HCT116 (cell line): ENCODE results near the gene RCOR2. TPM values are rescaled to one million over a fixed set of nuclear protein-coding genes. Genes with fewer than 3 reads are reported as not detected.

ENCODE experiments used
- total RNA-seq: library from RNA; stranded (reverse); gene quantifications from one replicate; pipeline ENCODE4 v1.2.1, GENCODE V29; 2021; ENCODE audit not compliant: unreplicated experiment
- TF ChIP-seq, protein P1 (sequence below): IDR thresholded peaks from 2 replicates; pipeline ENCODE4 v1.6.1; 2012

RCOR2 gene
- total RNA-seq, 1 experiment from 2014 or later, result 10.8 TPM

DNA sequence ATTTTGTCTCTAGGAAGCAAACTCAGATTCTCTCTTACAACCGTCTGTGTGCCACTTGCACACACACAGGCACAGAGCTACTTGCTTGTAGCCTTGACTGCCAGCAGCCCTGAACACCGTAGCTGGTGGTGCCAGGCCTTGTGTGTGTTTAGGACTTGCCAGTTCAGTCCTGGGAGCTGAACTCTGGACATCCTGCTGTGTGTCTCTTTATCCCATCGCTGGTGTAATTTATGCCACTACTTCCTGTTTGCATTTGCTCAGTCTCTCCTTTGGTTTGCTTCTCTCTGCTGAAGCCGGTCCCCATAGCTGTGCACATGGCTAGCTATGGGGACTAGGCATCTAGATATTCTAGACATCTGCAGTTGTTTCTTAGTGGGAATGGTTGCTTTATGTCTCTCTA lies 54.0 kb downstream of the RCOR2 start (continued):
- TF ChIP-seq, protein P1, sequence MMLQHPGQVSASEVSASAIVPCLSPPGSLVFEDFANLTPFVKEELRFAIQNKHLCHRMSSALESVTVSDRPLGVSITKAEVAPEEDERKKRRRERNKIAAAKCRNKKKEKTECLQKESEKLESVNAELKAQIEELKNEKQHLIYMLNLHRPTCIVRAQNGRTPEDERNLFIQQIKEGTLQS, result no peak

Other genes starting within 250 kb of the RCOR2 start
- 32.3 TPM for gene ATL3, start 245.8 kb downstream of the RCOR2 start, total RNA-seq
- gene RTN3, start 235.7 kb downstream of the RCOR2 start, total RNA-seq, result 95.0 TPM
- 14.7 TPM for gene ZFTA, start 148.4 kb downstream of the RCOR2 start, total RNA-seq
- 50.9 TPM for gene SPINDOC, start 103.7 kb downstream of the RCOR2 start, total RNA-seq
- 39.8 TPM for gene MARK2, start 78.1 kb downstream of the RCOR2 start, total RNA-seq
- gene NAA40, start 21.8 kb upstream of the RCOR2 start, total RNA-seq, result 25.3 TPM
- gene COX8A, start 57.5 kb upstream of the RCOR2 start, total RNA-seq, result 536 TPM
- gene OTUB1, start 69.3 kb upstream of the RCOR2 start, total RNA-seq, result 87.0 TPM
- 0.15 TPM for gene FLRT1, start 118.8 kb upstream of the RCOR2 start, total RNA-seq
- gene MACROD1, start 248.9 kb upstream of the RCOR2 start, total RNA-seq, result 61.1 TPM